Activated CD8-positive, alpha-beta memory T cell treated with anti-CD3 and anti-CD28 coated beads, Interleukin-2, amount 50 U/mL, for 48 hours (primary cell): Measurements from ENCODE around the gene ARHGAP21.
"Not testable (repeated sequence)": the region's sequence is repeated elsewhere in the genome, so short reads cannot be mapped to it uniquely, and the experiment has no call there.

Experiments
- DNase-seq: peaks from one replicate; pipeline ENCODE4 v3.0.0-alpha.2; 2020

ARHGAP21 gene

DNA sequence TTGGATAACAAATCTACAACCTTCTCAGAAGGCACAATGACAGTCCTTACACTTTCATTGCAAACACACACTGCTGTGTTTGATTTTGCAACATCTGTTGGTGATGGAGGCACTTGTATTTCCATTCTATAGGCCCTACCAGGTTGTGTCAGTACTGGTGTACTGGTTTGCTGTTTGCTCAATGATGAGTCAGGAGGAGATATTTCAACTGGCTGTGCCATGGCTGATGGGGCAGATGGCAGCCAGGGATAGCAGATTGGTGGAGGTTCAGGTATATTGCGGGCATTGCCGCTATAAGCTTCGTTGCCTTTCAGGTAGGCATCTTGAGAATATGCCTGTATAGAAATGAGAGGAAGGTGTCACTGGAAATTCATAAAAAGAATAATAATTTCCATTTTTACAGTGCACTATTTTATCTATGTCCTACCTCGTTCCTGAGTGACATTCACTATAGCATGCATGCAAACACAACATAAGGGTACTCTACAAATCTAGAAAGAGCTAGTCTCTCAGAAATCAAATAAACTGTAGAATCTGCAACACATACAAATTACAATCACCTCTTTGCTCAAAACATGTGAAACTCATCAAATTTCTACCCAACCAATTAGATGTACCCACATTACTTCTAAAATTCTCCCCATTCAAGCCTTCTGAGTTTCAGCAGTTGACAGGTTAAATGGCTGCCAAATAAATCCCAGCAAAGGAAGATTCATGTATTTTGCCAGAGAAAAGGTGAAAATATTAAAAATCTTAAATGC is 102.5 kb downstream of the ARHGAP21 start:
- DNase-seq: not testable (repeated sequence)

DNA sequence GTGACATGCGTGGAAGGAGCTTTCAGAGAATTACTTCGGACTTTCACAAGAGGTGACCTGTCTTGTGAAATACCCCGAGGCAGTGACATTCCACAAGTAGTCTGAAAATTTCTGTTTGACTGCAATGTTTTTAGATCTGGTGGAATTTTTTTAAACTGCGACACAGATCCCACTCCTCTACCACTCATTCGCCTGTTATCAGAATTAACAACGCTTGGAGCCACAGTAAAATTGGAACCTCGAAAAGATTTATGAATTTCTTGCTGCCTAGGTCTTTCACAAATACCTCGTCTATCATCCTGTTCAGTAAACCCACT is 103.7 kb downstream of the ARHGAP21 start:
- not testable (repeated sequence) for DNase-seq

DNA sequence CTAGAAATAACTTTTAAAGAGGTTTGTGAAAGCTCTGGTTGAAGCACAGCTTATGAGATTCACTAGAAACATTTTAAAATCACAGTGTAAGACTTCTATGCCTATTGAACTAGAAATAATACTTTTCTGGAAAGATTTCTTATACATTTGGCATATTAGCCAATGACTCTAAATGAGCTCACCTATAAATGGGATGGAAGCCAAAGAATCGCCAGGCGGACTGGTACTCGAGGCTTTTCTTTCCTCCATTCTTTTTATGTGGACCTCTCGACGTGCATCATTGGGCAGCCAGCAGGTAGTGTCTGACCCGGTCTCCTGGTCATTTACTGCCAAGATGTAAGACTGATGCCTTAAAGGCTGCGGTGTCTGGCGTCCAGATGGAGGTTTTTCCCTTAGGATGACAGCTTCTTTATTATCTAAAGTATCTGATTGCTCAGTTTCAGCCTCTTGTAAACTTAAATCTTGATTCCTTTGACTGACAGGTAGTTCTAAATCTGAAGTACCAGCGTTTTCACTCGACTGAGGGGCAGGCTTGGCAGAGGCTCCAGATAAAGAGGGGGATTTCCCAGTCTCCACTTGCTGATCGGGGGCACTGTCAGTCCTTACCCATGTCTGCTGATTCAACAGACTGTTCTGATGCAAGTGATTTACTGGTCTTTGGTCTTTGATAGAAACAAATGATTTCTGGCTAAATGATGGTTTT is 104.2 kb downstream of the ARHGAP21 start:
- DNase-seq: not testable (repeated sequence)

DNA sequence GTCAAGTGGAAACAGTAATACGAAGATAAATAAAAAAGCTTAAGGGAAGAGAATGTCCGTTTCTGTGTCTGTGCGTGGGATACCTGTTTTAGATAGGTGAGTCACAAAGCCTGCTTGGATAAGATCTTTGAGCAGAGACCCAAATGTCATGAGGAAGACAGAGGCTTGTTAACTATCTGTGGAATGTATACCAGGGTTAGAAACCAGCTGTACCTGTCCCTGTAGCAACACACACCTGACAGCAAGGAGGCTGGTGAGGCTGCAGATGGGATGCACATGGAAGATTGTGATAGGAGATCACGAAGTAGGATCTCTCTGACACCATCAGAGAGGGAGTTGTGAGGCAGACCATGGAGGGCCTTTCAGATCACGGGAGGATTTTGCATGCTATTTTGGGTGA is 105.3 kb downstream of the ARHGAP21 start:
- no peak for DNase-seq

DNA sequence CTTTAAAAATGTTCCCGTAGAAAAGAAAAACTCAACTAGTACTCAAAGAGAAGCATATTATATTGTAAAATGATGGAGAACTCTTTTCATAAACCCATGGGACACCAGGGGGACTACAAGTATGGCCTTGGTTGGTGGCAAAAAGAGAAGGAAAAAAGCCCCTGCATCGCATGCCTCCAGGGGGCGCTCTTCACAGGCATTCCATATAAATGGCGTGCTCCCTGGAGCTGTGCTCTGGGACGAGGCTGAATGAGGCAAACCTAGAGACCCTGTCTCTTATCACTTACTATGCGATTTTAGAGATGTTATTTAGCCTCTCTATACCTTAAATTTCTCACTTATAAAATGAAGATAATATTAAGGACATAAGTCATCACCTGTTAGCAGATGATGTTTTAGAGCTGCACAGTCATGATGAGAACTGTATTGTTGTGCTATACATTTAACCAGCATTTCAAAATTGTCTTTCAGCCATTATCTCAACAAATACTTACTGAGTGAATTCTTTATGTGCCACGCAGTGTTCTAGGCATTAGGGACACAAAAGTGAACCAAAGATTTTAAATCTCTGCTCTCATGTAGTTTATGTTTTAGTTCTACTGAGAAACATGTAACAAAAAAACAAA is 105.8 kb downstream of the ARHGAP21 start:
- DNase-seq: peak; percentile 82

DNA sequence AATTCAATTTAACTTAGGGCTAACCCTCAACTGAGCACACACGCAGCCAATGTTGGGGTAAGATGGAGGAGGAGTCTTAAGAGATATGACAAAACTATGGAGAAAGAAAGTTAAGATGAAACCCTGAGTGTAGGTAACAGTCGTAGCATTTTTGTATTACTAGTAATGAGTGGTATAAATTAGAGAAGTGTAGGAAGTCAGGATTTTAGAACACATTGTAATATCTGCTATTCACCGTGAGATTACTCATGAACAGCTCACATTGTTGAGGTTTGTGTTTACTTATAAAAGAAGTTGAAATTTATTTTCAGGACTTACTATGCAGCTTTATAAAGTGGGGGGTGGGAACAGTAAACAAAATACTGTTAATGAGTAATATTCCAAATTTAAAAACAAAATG is 107.2 kb downstream of the ARHGAP21 start:
- DNase-seq: no peak

DNA sequence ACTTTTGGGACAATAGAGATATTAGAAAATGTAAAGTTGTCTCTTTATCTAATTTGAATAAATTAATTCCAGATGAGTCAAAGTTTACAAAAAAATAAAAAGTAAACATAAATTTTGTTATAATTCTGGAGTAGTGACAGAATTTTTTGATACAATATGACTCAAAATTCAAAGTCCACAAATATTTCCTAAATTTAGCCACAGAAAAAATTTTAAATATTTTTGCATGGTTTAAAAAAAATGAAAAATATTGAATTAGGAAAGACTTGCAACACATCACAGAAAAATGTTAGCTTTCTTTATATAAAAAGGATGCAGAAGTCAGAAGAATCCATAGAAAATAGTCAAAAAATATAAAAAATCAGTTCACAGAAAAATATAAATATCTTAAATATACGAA is 117.7 kb downstream of the ARHGAP21 start:
- no peak for DNase-seq

DNA sequence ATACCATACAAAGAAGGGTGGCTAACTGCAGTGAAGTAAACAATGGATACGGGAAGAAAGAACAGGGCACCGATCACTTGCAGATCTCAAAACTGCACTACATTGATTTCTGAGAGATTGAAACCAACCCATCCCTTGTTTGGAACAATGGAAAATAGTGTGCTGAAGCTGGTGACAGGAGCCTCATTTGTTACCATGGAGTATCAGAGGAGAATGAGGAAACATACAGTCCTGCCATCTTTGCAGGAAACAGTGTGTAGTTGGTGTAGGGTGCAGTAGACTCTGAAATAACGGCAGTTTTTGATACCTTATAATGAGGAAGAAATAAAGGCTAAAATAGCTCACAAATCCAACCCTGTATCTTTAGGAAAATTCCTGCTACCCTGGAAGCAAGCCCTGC is 118.5 kb downstream of the ARHGAP21 start:
- DNase-seq: no peak

DNA sequence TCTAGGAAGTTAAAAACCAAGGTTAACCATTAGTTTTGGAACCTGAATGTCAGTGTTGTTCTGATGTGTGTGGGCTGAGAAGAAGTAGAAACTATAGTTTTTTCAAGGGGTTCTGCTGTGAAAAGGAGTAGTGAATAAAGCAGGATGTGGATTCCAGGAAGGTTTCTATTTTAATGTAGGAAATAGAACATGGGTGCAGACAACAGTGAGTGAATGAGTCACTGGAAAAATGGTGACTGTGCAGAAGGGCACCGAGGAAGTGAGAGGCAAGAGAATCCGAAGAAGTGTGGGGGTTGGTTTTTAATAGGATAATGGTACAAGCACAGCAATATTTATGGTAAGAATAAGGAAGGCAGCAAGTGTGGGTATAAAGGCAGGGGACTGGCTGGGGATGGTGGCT is 120.4 kb downstream of the ARHGAP21 start:
- no peak for DNase-seq

DNA sequence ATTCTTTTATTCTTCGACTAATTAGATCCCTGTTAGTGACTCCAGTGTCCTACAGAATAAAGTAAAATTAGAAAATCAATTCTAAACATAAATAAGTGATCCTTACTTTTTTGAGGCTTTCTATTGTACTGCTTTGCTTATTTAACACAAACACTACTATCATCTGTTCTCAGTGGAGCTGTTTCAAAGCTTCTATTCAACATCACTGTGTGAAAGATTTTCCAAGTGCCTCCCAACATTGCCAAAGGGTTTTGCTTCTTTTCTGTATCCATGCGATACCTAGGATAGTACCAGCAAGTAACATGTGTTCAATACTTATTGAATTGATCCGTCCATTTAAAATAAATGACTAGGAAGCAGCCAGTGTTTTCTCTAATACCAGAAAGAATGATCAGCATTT is 125.7 kb downstream of the ARHGAP21 start:
- DNase-seq: no peak

DNA sequence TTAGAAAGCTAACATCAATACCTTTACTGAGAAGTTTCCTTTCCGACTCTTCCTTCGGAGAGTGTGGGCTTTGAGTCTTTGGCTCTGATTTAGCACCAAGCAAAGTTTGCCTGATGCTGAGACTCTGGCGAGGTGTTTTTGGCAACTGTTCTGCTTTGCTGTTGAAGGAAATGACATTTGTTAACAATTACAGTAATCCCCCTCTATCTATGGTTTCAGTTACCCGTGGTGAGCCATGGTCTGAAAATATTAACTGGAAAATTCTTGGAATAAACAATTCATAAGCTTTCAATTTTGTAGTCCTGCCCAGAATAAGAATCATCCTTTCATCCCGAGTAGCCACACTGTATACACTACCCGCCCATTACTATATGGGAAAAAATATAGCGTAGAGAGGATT is 126.3 kb downstream of the ARHGAP21 start:
- no peak for DNase-seq

DNA sequence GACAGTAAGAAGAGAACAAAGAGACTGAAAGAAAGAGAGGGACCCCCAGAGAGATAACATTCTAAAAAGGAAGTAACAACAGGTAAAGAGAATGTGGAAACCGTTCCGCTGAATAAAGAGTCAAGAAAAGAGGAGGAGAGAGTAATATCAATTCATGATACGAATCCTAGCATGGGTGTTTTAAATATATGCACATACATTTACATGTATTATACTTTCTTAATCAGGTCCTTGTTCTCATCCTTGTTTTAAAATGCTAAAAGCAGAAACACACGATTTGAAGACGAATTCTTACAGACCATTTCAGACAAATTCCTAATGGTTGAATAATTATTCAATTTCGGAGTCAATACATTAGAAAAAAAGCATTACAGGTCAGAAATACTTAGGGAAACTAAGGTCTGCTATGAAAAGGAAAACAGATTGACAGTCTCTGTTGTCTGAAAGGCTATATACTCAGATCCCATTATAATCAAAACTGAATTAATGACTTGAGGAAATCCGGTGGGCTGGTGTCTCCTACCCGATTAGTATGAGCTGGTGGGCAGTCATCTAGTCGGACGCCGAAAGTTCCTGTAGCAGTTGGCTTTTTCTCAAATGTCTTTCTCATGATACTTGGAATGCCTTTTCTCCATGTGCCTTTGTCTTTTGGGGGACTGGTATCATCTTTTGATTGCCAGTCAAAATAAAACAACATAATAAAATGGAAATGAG is 127.3 kb downstream of the ARHGAP21 start:
- DNase-seq: no peak

DNA sequence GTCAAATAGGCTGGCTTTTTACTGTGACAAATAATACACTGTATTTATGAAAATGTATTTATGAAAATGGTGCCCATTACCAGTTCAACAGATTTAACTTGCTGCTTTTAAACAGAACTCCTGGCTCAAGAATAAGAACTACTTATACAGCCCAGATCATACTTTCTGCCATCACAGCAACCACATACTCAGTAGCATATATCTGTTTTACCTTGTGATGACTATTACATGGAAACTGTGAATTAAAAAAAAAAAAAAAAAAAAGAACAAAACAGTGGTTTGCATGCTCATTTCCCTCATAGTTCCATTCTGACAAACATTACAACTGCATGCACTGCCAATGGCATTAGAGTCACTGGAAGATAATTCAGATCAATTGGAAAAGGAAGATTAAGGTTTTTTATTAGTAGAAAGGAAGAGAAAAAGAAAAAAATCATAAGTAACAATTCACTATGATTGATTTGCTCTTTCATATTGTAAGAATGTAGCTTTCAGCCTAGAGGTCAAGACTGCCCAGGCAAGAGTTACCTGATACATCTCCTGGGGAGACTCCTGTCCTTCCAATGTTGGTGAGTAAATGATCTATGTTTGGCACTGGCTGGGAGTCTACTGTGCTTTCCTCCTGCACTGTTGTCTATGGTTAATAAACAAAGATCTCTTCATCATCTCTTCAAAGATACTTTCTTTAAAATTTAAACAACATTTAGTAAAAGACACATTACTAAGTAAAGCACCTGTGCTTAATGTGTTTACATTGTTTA is 132.8 kb downstream of the ARHGAP21 start:
- no peak for DNase-seq

DNA sequence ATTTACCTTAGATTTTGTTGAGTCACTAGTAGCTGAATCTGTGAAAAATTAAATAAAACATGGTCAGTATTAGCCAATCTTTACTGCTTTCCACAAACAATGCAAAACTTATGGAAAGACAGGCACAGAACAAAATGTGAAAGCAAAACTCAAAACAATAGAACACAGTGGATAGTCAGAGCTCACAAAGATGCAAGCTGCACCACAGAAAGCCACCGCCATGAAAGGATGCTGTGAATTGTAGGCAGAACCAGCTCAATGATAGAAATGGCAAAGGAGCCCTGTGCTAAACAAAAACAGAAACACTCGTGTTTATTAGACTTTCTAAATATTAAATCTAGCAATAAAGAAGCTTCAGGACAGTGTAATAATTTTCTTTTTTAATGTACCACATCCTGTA is 134.4 kb downstream of the ARHGAP21 start:
- no peak for DNase-seq

DNA sequence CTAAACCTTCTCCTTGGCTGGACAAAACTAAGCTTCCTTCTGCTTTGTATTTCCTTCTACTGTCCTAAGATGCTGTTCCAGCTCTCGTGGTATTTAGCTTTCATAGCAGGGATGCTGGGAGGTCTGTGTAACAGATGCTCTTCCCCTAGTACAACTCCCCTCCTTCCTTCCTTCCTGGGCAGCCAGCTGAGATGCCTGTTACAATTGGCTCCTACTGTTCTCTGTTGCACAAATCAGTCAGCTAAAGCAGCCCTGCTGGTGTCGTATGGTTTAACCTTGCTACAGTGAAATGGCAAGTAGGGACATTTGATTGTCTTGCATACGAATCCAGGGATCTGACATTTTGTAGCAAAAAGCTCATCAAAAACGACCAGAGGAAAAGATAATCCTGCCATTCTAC is 143.8 kb downstream of the ARHGAP21 start:
- no peak for DNase-seq

DNA sequence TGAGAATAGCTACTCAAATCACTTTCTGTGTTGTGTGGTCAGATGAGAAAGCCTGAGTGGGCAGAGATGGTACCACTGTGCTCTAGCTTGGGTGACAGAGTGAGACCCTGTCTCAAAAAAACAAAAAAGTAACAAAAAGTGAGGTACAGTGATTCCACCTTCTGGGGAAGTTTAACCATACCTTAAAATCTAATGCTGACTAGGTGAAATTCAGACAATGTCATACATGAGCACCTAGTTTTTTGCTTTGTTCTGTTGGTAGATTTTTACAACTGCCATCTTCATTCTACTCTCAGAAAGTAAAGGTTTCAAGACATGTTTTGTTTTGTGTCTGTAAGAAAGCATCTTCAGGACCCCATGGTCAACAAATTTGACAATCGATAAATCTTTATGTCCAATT is 144.2 kb downstream of the ARHGAP21 start:
- DNase-seq: no peak

DNA sequence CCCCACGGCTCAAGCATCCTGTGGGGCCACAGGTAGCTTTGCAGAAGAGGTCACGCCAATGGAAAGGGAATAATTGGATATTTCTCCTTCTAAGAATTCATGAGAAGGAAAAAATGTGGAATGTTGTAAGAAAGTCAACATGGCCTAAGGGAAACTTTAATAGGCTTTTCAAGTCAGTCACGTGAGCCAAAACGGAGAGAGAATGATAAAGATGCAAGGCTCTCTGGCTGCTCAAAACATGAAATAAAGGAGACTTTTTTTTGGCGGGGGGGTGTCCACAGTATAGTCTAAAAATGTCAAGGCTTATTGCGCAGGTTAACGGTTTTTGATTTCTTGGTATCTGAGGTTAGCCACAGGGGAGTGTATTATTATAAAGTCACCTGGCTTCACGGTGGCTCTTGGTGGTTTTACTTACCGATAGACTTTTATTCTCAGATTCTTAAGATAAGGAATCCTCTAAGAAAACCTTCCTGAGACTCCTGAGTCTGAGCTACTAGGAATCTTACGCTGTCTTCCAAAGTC is 148.1 kb downstream of the ARHGAP21 start:
- no peak for DNase-seq

DNA sequence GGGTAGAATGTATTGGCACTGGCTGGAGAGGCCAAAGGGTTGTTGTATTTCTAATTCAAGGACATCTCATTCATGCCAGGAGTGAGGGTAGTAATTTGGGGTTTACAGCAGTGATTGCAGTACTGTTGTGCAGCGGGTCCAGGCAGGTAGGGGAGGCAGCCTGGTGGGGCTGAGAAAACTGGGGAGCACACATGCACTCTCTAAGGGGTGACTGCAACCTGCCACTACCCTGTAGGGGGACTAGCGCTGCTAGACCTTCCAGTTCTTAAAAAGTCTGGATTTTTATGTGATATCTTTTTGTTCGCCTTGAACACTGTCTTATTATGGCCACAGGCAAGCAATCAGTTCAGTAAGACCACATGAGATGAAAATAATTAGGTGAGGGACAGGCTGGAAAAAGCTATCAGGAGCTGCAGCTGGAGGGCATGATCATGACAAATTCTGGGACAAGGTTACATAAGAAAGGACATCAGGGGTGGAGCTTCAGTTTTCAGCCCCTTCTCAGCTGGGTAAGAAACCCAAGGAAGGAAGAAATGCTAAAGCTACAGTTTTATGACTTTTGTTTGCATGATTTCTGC is 149.0 kb downstream of the ARHGAP21 start:
- DNase-seq: no peak

DNA sequence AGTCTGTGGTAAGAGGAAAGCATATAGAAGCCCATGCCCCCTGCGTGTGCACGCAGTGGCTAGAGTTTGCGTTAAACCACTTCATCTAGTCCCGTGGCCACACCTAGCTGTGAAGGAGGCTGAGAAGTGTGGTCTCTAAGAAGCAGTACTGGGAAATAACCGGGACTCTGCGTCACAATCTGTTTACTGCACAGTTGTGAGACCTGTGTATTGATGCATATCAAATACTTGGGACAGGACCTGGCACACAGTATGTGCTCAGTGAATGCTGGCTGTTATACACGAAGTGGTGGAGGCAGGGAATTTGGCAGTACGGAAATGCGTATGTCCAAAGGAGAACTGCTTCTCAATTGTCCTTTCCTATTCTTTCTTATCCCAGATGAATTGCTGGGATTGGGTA is 149.5 kb downstream of the ARHGAP21 start:
- no peak for DNase-seq

DNA sequence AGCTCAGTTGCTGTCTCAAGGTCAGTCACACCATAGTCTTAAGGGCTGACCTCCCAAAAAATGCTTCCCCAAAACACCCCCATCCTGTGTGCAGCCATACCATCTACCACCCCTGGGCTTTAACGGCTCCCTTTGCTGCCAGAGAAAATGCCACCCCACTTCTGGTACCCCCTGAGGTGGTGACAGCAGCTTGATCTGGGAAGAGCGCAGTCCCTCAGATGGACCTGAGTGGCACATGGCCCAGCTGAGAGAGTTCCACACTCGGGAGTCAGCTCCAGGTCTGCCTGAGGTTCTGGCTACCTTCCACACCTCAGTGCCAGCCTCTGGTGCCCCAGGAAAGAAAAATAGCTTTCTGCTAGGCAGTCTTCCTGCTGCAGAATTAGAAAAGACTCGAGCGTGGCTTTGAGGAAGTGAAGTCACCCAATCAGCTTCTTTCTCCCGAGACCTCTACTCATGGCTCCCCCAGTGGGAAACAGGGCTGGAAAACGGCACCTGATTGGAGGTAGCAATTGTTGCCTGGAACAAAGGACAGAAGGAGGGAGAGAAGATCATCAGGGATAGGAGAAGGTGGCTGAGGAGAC is 151.7 kb downstream of the ARHGAP21 start:
- DNase-seq: no peak

DNA sequence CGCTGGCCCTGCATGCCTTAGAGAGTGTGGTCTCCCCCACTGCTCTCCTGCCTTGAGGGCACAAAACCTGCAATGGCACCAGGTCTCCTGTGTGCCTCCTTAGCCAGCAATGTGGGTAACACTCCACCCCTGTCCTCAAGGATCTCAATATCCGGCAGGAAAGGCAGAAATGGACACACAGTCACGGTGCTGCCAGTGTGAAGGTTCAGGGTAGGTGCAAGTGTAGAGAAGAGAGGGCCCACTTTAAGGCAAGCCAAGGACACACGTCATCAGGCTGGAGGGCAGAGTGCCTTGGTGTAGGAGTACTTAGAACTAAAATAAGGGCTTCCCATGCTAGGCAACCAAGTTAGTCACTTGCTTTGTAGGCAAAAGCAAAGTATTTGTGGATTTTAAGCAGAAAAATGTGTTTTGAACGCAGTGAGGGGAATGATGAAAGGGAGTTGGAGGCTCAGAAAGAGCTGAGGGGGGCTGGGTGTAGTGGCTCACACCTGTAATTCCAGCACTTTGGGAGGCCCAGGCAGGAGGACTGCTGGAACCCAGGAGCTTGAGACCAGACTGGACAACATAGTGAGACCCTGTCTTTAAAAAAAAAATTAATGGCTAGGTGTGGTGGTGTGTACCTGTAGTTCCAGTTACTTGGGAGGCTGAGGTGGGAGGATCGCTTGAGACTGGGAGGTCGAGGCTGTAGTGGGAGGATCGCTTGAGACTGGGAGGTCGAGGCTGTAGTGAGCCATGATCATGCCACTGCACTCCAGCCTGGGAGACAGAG is 152.8 kb downstream of the ARHGAP21 start:
- DNase-seq: no peak
